ENCODE data around the gene CHFR.

- TF ChIP-seq, protein P1, sequence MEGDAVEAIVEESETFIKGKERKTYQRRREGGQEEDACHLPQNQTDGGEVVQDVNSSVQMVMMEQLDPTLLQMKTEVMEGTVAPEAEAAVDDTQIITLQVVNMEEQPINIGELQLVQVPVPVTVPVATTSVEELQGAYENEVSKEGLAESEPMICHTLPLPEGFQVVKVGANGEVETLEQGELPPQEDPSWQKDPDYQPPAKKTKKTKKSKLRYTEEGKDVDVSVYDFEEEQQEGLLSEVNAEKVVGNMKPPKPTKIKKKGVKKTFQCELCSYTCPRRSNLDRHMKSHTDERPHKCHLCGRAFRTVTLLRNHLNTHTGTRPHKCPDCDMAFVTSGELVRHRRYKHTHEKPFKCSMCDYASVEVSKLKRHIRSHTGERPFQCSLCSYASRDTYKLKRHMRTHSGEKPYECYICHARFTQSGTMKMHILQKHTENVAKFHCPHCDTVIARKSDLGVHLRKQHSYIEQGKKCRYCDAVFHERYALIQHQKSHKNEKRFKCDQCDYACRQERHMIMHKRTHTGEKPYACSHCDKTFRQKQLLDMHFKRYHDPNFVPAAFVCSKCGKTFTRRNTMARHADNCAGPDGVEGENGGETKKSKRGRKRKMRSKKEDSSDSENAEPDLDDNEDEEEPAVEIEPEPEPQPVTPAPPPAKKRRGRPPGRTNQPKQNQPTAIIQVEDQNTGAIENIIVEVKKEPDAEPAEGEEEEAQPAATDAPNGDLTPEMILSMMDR (conservative IDR thresholded peaks at IDR 0.05; ENCODE audit: low read length), result no peak
- TF ChIP-seq EZH2phosphoT487 (IDR thresholded peaks at IDR 0.05; ENCODE audit: borderline replicate concordance), result no peak
These were observed 21.1 kb downstream of the CHFR start for GRCh38 chr12:132866251-132866828.

Measured in Loucy (cell line).